Superior temporal gyrus (tissue), 1 donor: ENCODE data around the gene SRPRA.

Experiments
- DNase-seq: peaks from one replicate; pipeline ENCODE4 v3.0.0-alpha.2; 2016; ENCODE audit errors: extremely low spot score

SRPRA gene

GRCh38 chr11:126231725-126232459 lies 36.8 kb downstream of the SRPRA start:
- peak; percentile 28 for DNase-seq

- DNase-seq = no peak
Observed at GRCh38 chr11:126229858-126230540, 38.7 kb downstream of the SRPRA start.

- DNase-seq = no peak
Observed at GRCh38 chr11:126226334-126227084, 42.2 kb downstream of the SRPRA start.

- DNase-seq = no peak
Observed at GRCh38 chr11:126225295-126225665, 43.4 kb downstream of the SRPRA start.

GRCh38 chr11:126224647-126225294 lies 43.9 kb downstream of the SRPRA start:
- DNase-seq = peak; percentile 18

GRCh38 chr11:126219547-126219946 lies 49.1 kb downstream of the SRPRA start:
- no peak for DNase-seq

- no peak for DNase-seq
Observed at GRCh38 chr11:126217491-126217890, 51.2 kb downstream of the SRPRA start.

- DNase-seq = no peak
Observed at GRCh38 chr11:126216526-126217305, 52.0 kb downstream of the SRPRA start.

- no peak for DNase-seq
Observed at GRCh38 chr11:126214841-126215240, 53.9 kb downstream of the SRPRA start.

GRCh38 chr11:126214441-126214840 lies 54.3 kb downstream of the SRPRA start:
- no peak for DNase-seq
